Measurements from ENCODE around the gene PIGR.

The PIGR gene

DNA sequence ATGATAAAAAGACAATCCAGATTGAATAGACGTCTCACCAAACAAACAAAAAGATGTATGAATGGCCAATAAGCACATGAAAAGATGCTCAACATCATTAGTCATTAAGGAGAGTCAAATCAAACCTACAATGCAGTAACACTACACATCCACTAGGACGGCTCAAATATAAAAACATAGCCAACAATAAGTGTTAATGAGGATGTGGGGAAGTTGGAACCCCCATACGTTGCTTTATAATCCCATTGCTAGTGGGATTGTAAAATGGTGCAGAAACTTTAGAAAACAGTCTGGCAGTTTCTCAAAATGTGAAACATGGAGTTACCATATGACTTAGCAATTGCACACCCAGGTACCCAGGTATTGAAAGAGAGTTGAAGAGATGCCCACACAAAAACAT, 63.7 kb downstream of the PIGR start:
- no peak for DNase-seq (ENCODE audit: low spot score)
- H3K27ac ChIP-seq (ENCODE audit: poor library complexity, severe bottlenecking) = no peak overlapping the region
- no peak for ATAC-seq (ENCODE audit: low read depth)
- no peaks in the 10 kb centered on the region for H3K36me3 ChIP-seq (ENCODE audit: low read depth)
- TF ChIP-seq, protein P1, sequence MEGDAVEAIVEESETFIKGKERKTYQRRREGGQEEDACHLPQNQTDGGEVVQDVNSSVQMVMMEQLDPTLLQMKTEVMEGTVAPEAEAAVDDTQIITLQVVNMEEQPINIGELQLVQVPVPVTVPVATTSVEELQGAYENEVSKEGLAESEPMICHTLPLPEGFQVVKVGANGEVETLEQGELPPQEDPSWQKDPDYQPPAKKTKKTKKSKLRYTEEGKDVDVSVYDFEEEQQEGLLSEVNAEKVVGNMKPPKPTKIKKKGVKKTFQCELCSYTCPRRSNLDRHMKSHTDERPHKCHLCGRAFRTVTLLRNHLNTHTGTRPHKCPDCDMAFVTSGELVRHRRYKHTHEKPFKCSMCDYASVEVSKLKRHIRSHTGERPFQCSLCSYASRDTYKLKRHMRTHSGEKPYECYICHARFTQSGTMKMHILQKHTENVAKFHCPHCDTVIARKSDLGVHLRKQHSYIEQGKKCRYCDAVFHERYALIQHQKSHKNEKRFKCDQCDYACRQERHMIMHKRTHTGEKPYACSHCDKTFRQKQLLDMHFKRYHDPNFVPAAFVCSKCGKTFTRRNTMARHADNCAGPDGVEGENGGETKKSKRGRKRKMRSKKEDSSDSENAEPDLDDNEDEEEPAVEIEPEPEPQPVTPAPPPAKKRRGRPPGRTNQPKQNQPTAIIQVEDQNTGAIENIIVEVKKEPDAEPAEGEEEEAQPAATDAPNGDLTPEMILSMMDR (IDR thresholded peaks at IDR 0.05; ENCODE audit: poor library complexity, severe bottlenecking) = peak; percentile 8
- H3K27me3 ChIP-seq (ENCODE audit: insufficient read depth, poor library complexity, severe bottlenecking) = no peaks in the 10 kb centered on the region
- peaks cover 11% of the 10 kb centered on the region for H3K4me1 ChIP-seq (ENCODE audit: insufficient read depth, poor library complexity, severe bottlenecking)
- peaks cover 20% of the 10 kb centered on the region for H3K9me3 ChIP-seq (ENCODE audit: severe bottlenecking)
- no peak overlapping the region for H3K4me3 ChIP-seq (ENCODE audit: severe bottlenecking)

DNA sequence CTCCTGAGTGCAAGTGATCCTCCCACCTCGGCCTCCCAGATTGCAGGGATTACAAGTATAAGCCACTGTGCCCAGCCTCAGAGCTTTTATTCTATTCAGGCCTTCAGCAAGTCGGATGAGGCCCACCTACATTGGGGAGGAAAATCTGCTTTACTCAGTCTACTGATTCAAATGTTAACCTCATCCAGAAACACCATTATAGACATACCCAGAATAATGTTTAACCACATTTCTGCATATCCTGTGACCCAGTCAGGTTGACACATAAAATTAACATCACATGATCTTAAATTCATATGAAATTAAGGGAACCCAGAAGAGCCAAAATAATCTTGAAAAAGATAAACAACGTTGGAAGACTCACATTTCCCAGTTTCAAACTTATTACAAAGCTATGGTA, 66.0 kb downstream of the PIGR start:
- no peak overlapping the region for H3K27ac ChIP-seq (ENCODE audit: poor library complexity, severe bottlenecking)
- no peak for ATAC-seq (ENCODE audit: low read depth)
- peaks cover 3% of the 10 kb centered on the region for H3K4me1 ChIP-seq (ENCODE audit: insufficient read depth, poor library complexity, severe bottlenecking)
- TF ChIP-seq, protein P1 (IDR thresholded peaks at IDR 0.05; ENCODE audit: poor library complexity, severe bottlenecking) = no peak
- no peak overlapping the region for H3K4me3 ChIP-seq (ENCODE audit: severe bottlenecking)
- DNase-seq (ENCODE audit: low spot score) = no peak
- peaks cover 20% of the 10 kb centered on the region for H3K9me3 ChIP-seq (ENCODE audit: severe bottlenecking)
- no peaks in the 10 kb centered on the region for H3K36me3 ChIP-seq (ENCODE audit: low read depth)
- H3K27me3 ChIP-seq (ENCODE audit: insufficient read depth, poor library complexity, severe bottlenecking) = no peaks in the 10 kb centered on the region
